GM23338 (cell line): ENCODE data around the gene B4GALT3. TPM values are rescaled to one million over a fixed set of nuclear protein-coding genes. Genes with fewer than 3 reads are reported as not detected.

Experiments used
- ATAC-seq: fragments of 200-7000 bp; cut with Tn5 transposase; 3 replicates; pipeline ENCODE4 v1.9.1; 2020
- DNase-seq: peaks from one replicate; pipeline ENCODE4 v3.0.0-alpha.2; 2015; ENCODE audit warnings: low spot score
- H2AFZ ChIP-seq: fragments of 200-600 bp; sonication (generic); 2 replicates; pipeline ENCODE4 v1.8.0; 2016; ENCODE audit warnings: antibody characterized with exemption, mild to moderate bottlenecking, moderate library complexity
- H3F3A ChIP-seq: fragments of 200-600 bp; sonication (generic); replicated peaks from 2 replicates; pipeline ENCODE4 v1.8.0; 2017; ENCODE audit warnings: antibody characterized with exemption, mixed run types, low read depth
- H3K27ac ChIP-seq: fragments of 200-600 bp; sonication (generic); 2 replicates; pipeline ENCODE4 v1.6.1; 2016; ENCODE audit warnings: low read depth
- H3K27me3 ChIP-seq: fragments of 200-600 bp; sonication (generic); 2 replicates; pipeline ENCODE4 v1.8.0; 2016; ENCODE audit warnings: mild to moderate bottlenecking, mixed run types, moderate library complexity; ENCODE audit not compliant: insufficient read depth
- H3K36me3 ChIP-seq: fragments of 200-600 bp; sonication (generic); 2 replicates; pipeline ENCODE4 v1.8.0; 2016; ENCODE audit warnings: mild to moderate bottlenecking; ENCODE audit not compliant: insufficient read depth
- H3K4me1 ChIP-seq: fragments of 200-600 bp; sonication (generic); 2 replicates; pipeline ENCODE4 v1.8.0; 2016; ENCODE audit warnings: mild to moderate bottlenecking, moderate library complexity; ENCODE audit not compliant: insufficient read depth
- H3K4me2 ChIP-seq: fragments of 200-600 bp; sonication (generic); 2 replicates; pipeline ENCODE4 v1.7.1; 2017; ENCODE audit warnings: mixed run types
- H3K4me3 ChIP-seq: fragments of 200-600 bp; sonication (generic); 2 replicates; pipeline ENCODE4 v1.6.1; 2016; ENCODE audit warnings: mixed run types
- H3K79me2 ChIP-seq: fragments of 200-600 bp; sonication (generic); replicated peaks from 2 replicates; pipeline ENCODE4 v1.8.0; 2017; ENCODE audit warnings: mild to moderate bottlenecking; ENCODE audit not compliant: insufficient read depth
- H3K9me2 ChIP-seq: fragments of 200-600 bp; sonication (generic); 2 replicates; pipeline ENCODE4 v1.8.0; 2017; ENCODE audit not compliant: insufficient read depth
- H4K20me1 ChIP-seq: fragments of 200-600 bp; sonication (generic); replicated peaks from 2 replicates; pipeline ENCODE4 v1.8.0; 2017; ENCODE audit warnings: mild to moderate bottlenecking; ENCODE audit not compliant: insufficient read depth
- H3K27ac Mint-ChIP-seq: 2 replicates; pipeline ENCODE4 v1.8.0; 2020; ENCODE audit warnings: inconsistent platforms, mild to moderate bottlenecking, moderate library complexity, mixed read lengths
- H3K27me3 Mint-ChIP-seq: 3 replicates; pipeline ENCODE4 v1.8.0; 2022; ENCODE audit warnings: low read depth, mild to moderate bottlenecking, moderate library complexity, mixed read lengths, inconsistent platforms; ENCODE audit not compliant: insufficient read depth, poor library complexity
- H3K36me3 Mint-ChIP-seq: 3 replicates; pipeline ENCODE4 v1.8.0; 2021; ENCODE audit warnings: low read depth, mild to moderate bottlenecking, inconsistent platforms, moderate library complexity, mixed read lengths
- H3K4me1 Mint-ChIP-seq: 3 replicates; pipeline ENCODE4 v1.8.0; 2020; ENCODE audit warnings: mild to moderate bottlenecking, inconsistent platforms, mixed read lengths
- H3K4me3 Mint-ChIP-seq: 3 replicates; pipeline ENCODE4 v1.8.0; 2021; ENCODE audit warnings: moderate library complexity, mild to moderate bottlenecking, inconsistent platforms, mixed read lengths
- H3K9me3 Mint-ChIP-seq: 3 replicates; pipeline ENCODE4 v1.8.0; 2020; ENCODE audit warnings: moderate library complexity, mild to moderate bottlenecking, inconsistent platforms, mixed read lengths
- CREB1 ChIP-seq: fragments of 250-450 bp; sonication (Bioruptor Pico); IDR thresholded peaks from 2 replicates; pipeline ENCODE4 v1.5.0; 2020; ENCODE audit warnings: low read depth, mild to moderate bottlenecking, moderate library complexity
- EZH2 ChIP-seq: fragments of 200-600 bp; sonication (generic); IDR thresholded peaks from one replicate; pipeline ENCODE4 v1.8.0; 2017; ENCODE audit warnings: antibody characterized with exemption, mild to moderate bottlenecking, low read depth; ENCODE audit not compliant: unreplicated experiment
- EZH2phosphoT487 ChIP-seq: fragments of 200-600 bp; sonication (generic); IDR thresholded peaks from one replicate; pipeline ENCODE4 v1.8.1; 2018; ENCODE audit warnings: antibody characterized with exemption; ENCODE audit not compliant: unreplicated experiment
- JUNB ChIP-seq: IDR thresholded peaks from one replicate; pipeline ENCODE4 v1.6.1; 2016; ENCODE audit warnings: antibody characterized with exemption; ENCODE audit not compliant: unreplicated experiment
- NANOG ChIP-seq: IDR thresholded peaks from 2 replicates; pipeline ENCODE4 v1.6.1; 2016; ENCODE audit warnings: antibody characterized with exemption, borderline replicate concordance
- POLR2AphosphoS5 ChIP-seq: IDR thresholded peaks from 2 replicates; pipeline ENCODE4 v1.6.1; 2016; ENCODE audit warnings: antibody characterized with exemption, low read depth
- REST ChIP-seq: IDR thresholded peaks from one replicate; pipeline ENCODE4 v1.6.1; 2018; ENCODE audit warnings: antibody characterized with exemption; ENCODE audit not compliant: unreplicated experiment
- STAT1 ChIP-seq: IDR thresholded peaks from one replicate; pipeline ENCODE4 v1.6.1; 2016; ENCODE audit warnings: antibody characterized with exemption; ENCODE audit not compliant: unreplicated experiment
- ZNF114 ChIP-seq: fragments of 250-450 bp; sonication (Bioruptor Pico); IDR thresholded peaks from 2 replicates; pipeline ENCODE4 v1.5.0; 2020; ENCODE audit warnings: mild to moderate bottlenecking, moderate library complexity
- ZNF331 ChIP-seq: fragments of 250-450 bp; sonication (Bioruptor Pico); IDR thresholded peaks from 2 replicates; pipeline ENCODE4 v1.5.0; 2020; ENCODE audit warnings: low read depth, mild to moderate bottlenecking, moderate library complexity
- polyA plus RNA-seq: library from polyadenylated mRNA; unstranded; fragments of >200 nt; fragmentation: Nextera tagmentation; extraction: Ambion mirVana; gene quantifications from 2 replicates; pipeline ENCODE4 v1.2.1, GENCODE V29; 2016
- total RNA-seq: library from RNA; depleted of rRNA; stranded (reverse); fragments of >200 nt; shearing (Covaris generic); gene quantifications from 2 replicates; pipeline ENCODE4 v1.2.3, GENCODE V29; 2014
- TF ChIP-seq, protein P1 (sequence below): IDR thresholded peaks from 2 replicates; pipeline ENCODE4 v1.6.1; 2016; ENCODE audit warnings: antibody characterized with exemption
- TF ChIP-seq, protein P2 (sequence below), 2 experiments: fragments of 200-600 bp in 1 of 2; sonication (generic) in 1 of 2; conservative IDR thresholded peaks; 2 replicates each; pipeline versions ENCODE4 v1.5.1 to v1.6.1; 2016 to 2017; ENCODE audit warnings: antibody characterized with exemption in 2 of 2, low read depth in 2 of 2, mild to moderate bottlenecking in 2 of 2, moderate library complexity in 1 of 2
- TF ChIP-seq, protein P3 (sequence below): fragments of 250-450 bp; sonication (Bioruptor Pico); IDR thresholded peaks from 2 replicates; pipeline ENCODE4 v1.5.0; 2020; ENCODE audit warnings: mild to moderate bottlenecking, moderate library complexity

The B4GALT3 gene
- total and polyA plus RNA-seq, 2 experiments from 2014 or later: 24.2 to 35.8 TPM

DNA sequence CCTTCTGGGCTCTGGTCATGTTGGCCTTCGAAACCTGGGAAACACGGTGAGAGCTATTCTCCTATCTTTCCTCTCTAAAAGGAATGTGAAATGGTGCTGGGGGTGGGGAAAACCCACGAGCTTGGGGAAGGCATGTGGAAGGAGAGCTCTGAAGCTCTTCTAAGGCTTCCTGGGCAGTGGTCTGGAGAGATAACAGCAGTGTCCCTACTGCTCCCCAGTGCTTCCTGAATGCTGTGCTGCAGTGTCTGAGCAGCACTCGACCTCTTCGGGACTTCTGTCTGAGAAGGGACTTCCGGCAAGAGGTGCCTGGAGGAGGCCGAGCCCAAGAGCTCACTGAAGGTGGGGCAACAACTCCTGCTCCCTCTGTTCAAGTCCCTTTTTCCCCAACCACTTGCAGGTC, 15.3 kb downstream of the B4GALT3 start:
- no peak overlapping the region for H3K27ac Mint-ChIP-seq
- Histone ChIP-seq H3K79me2 (peaks cover 5% of the 10 kb centered on the region; the same call in 1 of the 2 replicates), H3K4me3 (no peak overlapping the region), H3K9me2 (no peaks in the 10 kb centered on the region), H2AFZ (no peak overlapping the region), H3K27ac (no peak overlapping the region), H4K20me1 (no peaks in the 10 kb centered on the region), H3F3A (peaks cover 42% of the 10 kb centered on the region), H3K36me3 (no peaks in the 10 kb centered on the region; the same call in none of the 2 replicates), H3K27me3 (no peaks in the 10 kb centered on the region), H3K4me2 (no peak overlapping the region), H3K4me1 (peaks cover 16% of the 10 kb centered on the region; the same call in 1 of the 2 replicates)
- DNase-seq (no peak), ATAC-seq (no peak)
- H3K4me1 Mint-ChIP-seq: peaks cover 31% of the 10 kb centered on the region
- no peak overlapping the region; the same call in 2 of the 3 replicates for H3K4me3 Mint-ChIP-seq
- H3K27me3 Mint-ChIP-seq: peaks cover 23% of the 10 kb centered on the region
- H3K36me3 Mint-ChIP-seq: peaks cover 43% of the 10 kb centered on the region
- TF ChIP-seq NANOG (no peak), STAT1 (no peak), CREB1 (no peak), REST (no peak), POLR2AphosphoS5 (no peak), ZNF114 (CRISPR knock-in tag) (no peak), EZH2phosphoT487 (no peak), JUNB (no peak), EZH2 (no peak), ZNF331 (no peak)
- TF ChIP-seq, protein P1, sequence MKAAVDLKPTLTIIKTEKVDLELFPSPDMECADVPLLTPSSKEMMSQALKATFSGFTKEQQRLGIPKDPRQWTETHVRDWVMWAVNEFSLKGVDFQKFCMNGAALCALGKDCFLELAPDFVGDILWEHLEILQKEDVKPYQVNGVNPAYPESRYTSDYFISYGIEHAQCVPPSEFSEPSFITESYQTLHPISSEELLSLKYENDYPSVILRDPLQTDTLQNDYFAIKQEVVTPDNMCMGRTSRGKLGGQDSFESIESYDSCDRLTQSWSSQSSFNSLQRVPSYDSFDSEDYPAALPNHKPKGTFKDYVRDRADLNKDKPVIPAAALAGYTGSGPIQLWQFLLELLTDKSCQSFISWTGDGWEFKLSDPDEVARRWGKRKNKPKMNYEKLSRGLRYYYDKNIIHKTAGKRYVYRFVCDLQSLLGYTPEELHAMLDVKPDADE: no peak
- TF ChIP-seq, protein P2, sequence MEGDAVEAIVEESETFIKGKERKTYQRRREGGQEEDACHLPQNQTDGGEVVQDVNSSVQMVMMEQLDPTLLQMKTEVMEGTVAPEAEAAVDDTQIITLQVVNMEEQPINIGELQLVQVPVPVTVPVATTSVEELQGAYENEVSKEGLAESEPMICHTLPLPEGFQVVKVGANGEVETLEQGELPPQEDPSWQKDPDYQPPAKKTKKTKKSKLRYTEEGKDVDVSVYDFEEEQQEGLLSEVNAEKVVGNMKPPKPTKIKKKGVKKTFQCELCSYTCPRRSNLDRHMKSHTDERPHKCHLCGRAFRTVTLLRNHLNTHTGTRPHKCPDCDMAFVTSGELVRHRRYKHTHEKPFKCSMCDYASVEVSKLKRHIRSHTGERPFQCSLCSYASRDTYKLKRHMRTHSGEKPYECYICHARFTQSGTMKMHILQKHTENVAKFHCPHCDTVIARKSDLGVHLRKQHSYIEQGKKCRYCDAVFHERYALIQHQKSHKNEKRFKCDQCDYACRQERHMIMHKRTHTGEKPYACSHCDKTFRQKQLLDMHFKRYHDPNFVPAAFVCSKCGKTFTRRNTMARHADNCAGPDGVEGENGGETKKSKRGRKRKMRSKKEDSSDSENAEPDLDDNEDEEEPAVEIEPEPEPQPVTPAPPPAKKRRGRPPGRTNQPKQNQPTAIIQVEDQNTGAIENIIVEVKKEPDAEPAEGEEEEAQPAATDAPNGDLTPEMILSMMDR (conservative IDR thresholded peaks at IDR 0.05; ENCODE audit: low read depth in 2 of 2): no peak
- TF ChIP-seq, protein P3, sequence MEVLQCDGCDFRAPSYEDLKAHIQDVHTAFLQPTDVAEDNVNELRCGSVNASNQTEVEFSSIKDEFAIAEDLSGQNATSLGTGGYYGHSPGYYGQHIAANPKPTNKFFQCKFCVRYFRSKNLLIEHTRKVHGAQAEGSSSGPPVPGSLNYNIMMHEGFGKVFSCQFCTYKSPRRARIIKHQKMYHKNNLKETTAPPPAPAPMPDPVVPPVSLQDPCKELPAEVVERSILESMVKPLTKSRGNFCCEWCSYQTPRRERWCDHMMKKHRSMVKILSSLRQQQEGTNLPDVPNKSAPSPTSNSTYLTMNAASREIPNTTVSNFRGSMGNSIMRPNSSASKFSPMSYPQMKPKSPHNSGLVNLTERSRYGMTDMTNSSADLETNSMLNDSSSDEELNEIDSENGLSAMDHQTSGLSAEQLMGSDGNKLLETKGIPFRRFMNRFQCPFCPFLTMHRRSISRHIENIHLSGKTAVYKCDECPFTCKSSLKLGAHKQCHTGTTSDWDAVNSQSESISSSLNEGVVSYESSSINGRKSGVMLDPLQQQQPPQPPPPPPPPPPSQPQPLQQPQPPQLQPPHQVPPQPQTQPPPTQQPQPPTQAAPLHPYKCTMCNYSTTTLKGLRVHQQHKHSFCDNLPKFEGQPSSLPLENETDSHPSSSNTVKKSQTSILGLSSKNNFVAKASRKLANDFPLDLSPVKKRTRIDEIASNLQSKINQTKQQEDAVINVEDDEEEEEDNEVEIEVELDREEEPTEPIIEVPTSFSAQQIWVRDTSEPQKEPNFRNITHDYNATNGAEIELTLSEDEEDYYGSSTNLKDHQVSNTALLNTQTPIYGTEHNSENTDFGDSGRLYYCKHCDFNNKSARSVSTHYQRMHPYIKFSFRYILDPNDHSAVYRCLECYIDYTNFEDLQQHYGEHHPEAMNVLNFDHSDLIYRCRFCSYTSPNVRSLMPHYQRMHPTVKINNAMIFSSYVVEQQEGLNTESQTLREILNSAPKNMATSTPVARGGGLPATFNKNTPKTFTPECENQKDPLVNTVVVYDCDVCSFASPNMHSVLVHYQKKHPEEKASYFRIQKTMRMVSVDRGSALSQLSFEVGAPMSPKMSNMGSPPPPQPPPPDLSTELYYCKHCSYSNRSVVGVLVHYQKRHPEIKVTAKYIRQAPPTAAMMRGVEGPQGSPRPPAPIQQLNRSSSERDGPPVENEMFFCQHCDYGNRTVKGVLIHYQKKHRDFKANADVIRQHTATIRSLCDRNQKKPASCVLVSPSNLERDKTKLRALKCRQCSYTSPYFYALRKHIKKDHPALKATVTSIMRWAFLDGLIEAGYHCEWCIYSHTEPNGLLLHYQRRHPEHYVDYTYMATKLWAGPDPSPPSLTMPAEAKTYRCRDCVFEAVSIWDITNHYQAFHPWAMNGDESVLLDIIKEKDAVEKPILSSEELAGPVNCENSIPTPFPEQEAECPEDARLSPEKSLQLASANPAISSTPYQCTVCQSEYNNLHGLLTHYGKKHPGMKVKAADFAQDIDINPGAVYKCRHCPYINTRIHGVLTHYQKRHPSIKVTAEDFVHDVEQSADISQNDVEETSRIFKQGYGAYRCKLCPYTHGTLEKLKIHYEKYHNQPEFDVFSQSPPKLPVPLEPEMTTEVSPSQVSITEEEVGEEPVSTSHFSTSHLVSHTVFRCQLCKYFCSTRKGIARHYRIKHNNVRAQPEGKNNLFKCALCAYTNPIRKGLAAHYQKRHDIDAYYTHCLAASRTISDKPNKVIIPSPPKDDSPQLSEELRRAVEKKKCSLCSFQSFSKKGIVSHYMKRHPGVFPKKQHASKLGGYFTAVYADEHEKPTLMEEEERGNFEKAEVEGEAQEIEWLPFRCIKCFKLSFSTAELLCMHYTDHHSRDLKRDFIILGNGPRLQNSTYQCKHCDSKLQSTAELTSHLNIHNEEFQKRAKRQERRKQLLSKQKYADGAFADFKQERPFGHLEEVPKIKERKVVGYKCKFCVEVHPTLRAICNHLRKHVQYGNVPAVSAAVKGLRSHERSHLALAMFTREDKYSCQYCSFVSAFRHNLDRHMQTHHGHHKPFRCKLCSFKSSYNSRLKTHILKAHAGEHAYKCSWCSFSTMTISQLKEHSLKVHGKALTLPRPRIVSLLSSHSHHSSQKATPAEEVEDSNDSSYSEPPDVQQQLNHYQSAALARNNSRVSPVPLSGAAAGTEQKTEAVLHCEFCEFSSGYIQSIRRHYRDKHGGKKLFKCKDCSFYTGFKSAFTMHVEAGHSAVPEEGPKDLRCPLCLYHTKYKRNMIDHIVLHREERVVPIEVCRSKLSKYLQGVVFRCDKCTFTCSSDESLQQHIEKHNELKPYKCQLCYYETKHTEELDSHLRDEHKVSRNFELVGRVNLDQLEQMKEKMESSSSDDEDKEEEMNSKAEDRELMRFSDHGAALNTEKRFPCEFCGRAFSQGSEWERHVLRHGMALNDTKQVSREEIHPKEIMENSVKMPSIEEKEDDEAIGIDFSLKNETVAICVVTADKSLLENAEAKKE: no peak
- no peaks in the 10 kb centered on the region for H3K9me3 Mint-ChIP-seq
